GM21447 (cell line): ENCODE results near the gene KPNA2.
"Not testable (repeated sequence)": the region's sequence is repeated elsewhere in the genome, so short reads cannot be mapped to it uniquely, and the experiment has no call there.

Source experiments
- ATAC-seq: cut with Tn5 transposase; IDR thresholded peaks from one replicate; pipeline ENCODE4 v1.9.1; 2021; ENCODE audit not compliant: unreplicated experiment

KPNA2 gene

DNA sequence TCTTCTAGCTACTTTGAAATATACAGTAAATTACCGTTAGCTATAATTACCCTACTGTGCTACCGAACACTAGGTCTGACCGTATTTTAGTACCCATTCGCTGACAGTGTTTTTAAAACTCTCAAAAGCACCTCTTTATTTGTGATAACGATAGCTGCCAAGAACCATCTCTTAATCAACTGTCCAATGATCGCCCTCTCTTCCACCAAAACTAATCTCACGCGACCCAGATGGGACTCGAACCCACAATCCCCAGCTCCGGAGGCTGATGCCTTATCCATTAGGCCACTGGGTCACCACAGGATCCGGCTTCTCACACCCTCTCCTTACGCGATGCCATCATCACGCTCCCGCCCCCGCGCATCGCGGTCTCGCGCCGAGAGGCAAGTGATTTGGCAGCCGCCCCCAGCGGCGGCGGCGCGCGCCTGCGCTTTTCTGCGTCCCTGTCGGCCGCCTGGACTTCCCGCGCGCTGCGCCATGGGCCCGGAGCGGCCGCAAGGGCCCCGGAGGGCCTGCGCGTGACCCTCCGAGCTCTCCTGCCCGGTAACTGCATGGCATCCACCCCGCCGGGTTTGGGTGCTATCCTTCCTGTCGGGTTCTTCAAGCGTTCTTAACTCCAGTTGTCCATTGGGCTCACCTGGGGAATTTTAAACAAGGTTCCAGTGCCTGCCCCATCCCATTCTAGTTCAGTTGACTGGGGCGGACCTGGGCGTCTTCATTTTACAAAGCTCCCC, 15.7 kb upstream of the KPNA2 start:
- peak; percentile 92 for ATAC-seq

DNA sequence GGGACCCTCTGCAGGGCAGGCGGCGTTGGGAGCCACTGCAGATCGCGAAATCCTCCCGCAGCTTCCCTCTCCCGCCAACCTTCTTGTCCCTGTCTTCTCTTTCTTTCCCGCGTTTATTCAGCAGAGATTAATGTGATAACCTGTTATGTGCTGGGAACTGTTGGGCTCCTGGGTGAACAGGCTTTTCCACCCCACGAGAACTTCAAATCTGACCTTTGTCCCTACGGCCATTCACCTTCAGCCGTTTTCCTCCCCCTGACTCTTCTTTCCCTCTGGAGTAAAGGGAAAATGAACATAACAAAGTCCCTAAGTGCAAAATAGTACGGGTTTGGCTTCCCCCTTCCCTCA, 15.2 kb upstream of the KPNA2 start:
- ATAC-seq, result peak; percentile 17

DNA sequence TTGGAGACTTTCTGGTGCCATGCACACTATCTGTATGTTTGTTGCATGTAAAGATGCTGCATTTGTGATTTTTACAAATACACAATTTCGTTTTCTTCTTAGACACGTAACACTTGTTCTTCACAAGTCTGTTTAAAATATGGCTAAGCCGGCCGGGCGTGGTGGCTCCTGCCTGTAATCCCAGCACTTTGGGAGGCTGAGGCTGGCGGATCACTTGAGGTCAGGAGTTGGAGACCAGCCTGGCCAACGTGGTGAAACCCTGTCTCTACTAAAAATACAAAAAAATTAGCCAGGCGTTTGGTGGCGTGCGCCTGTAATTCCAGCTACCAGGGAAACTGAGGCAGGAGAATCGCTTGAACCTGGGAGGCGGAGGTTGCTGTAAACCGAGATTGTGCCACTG, 14.7 kb upstream of the KPNA2 start:
- ATAC-seq, result not testable (repeated sequence)

DNA sequence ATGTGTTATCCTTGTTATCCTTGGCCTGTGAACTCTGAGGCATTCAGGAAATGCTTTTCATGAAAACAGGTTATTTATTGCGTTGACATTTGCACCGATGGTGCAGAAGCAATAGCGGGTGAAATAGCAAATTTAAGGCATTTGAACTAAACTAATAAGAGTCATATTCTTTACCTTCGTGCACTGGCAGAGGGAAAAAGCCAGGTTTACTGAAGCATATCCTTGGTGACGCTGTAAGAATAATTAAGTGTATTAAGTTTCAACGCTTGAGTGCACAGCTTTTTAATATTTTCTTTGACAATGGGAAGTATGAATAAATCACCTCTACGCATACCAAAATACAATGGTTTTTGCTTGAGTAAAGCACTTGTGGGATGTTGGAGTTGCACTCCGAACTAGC, 13.6 kb upstream of the KPNA2 start:
- no peak for ATAC-seq

- not testable (repeated sequence) for ATAC-seq
Measured at GRCh38 chr17:68022547-68022946, 13.0 kb upstream of the KPNA2 start.

GRCh38 chr17:68029512-68030215, 5.9 kb upstream of the KPNA2 start:
- no peak for ATAC-seq

DNA sequence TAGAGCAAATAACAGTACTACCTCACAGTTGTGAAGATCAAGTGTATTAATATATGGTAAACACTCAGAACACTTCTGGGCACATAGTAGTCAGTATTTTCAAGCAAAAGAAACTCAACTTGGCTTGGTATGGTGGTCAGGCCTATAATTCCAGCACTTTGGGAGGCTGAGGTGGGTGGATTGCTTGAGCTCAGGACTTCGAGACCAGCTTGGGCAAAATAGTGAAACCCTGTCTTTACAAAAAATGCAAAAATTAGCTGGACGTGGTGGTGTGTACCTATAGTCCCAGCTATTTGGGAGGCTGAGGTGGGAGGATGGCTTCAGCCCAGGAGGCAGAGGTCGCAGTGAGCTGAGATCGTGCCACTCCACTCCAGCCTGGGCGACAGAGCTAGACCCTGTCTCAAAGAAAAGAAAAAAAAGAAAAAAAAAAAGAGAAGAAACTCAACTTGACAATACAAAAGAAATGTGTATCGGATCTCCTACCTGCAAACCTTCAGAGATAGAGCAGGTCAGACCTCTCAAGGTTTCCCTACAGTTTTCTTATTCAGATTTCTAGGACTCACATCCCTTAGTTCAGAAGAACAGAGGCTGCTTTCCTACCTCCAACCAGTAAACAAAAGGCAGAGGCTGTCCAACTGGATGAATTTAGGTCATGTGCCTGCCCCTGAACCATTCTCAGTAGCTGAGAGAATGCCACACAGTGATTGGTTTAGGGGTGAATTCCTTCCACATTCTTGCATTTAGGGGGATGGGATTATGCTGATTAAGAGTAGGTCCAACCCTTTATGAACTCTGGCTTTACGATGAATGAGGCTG, 1.7 kb upstream of the KPNA2 start:
- no peak for ATAC-seq

GRCh38 chr17:68034452-68034776, 1.1 kb upstream of the KPNA2 start:
- no peak for ATAC-seq

GRCh38 chr17:68035131-68035522, 408 bp upstream of the KPNA2 start:
- ATAC-seq, result peak; percentile 82

GRCh38 chr17:68036304-68037147, 991 bp downstream of the KPNA2 start:
- ATAC-seq, result no peak

- no peak for ATAC-seq
Measured at GRCh38 chr17:68047153-68047846, 11.8 kb downstream of the KPNA2 start.

GRCh38 chr17:68047890-68048542, 12.5 kb downstream of the KPNA2 start:
- not testable (repeated sequence) for ATAC-seq

DNA sequence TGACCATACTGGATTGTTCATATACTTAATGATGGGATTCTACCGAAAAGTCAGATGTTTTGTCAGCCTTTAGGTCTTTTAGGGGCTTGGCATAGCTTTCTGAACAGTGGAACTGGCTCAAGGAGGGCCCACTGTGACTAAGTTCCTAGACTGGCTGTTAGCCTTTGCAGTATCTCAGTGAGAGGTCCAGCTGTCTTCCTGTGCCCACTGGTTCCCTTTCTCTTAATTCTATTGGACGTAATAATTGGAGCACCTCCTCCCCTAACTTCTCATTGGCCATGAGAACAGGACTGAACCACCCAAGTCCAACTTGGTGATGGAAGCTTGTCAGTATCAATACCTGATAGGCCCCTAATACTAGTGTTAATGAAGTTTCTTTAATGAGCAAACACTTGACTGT, 13.5 kb downstream of the KPNA2 start:
- ATAC-seq, result no peak

GRCh38 chr17:68049812-68050437, 14.4 kb downstream of the KPNA2 start:
- not testable (repeated sequence) for ATAC-seq

DNA sequence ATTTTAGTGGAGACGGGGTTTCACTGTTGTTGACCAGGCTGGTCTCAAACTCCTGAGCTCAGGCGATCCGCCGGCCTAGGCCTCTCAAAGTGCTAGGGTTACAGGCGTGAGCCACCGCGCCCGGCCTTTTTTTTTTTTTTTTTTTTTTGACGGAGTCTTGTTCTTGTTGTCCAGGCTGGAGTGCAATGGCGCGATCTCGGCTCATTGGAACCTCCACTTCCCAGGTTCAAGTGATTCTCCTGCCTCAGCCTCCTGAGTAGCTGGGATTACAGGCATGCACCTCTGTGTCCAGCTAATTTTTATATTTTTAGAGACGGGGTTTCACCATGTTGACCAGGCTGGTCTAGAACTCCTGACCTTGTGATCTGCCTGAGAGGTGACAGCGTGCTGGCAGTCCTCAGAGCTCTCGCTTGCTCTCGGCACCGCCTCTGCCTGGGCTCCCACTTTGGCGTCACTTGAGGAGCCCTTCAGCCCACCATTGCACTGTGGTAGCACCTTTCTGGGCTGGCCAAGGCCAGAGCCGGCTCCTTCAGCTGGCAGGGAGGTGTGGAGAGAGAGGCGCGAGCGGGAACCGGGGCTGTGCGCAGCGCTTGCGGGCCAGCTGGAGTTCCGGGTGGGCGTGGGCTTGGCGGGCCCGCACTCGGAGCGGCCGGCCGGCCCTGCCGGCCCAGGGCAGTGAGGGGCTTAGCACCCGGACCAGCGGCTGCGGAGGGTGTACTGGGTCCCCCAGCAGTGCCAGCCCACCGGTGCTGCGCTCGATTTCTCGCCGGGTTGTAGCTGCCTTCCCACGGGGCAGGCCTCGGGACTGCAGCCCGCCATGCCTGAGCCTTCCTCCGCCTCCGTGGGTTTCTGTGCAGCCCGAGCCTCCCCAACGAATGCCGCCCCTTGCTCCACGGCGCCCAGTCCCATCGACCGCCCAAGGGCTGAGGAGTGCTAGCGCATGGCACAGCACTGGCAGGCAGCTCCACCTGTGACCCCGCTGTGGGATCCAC, 16.1 kb downstream of the KPNA2 start:
- not testable (repeated sequence) for ATAC-seq

DNA sequence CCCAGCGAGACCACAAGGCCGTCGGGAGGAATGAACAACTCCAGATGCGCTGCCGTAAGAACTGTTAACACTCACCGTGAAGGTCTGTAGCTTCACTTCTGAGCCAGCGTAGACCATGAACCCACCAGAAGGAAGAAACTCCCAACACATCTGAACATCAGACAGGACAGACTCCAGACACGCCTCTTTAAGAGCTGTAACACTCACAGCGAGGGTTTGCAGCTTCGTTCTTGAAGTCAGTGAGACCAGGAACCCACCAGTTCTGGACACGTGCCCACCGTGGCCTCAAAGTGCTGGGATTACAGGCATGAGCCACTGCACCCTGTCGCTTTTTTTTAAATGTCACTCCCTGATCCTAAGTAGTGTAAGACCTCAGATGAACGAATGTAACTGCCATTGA, 17.3 kb downstream of the KPNA2 start:
- no peak for ATAC-seq

DNA sequence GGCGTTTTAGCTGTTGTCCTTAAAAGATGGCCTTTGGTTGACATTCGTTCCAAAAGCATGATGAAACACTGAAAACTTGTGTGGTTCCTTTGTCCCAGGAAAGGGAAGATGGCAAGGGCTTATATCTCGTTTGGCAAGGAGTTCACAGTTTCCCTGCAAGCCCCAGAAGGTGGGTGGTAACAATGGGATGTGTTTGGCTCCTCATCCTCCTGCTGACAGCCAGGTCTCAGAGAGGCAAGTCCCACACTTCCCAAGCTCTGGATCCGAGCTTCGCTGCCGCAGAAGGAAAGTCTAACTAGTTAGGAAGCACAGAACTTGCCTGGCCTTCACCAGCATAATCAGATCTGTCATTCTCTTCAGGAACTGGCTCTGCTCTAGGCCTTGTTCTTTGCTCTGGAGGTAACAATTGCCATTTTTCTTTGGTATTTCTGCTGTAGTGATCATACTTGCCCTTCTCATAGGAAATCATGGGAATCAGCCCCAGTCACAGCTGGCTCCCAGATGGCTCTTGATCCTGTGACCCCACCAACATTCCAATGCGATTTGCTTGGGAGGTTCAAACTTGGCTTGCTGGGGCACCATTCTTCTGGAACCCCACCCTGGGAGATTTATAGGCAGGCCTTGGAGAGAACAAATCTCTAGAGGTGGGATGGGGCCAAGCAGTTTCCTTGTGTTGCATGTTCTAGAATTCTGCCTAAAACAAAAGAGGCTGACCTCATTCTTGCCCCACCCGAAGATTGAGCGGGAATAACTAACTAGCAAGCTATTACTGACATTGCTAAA, 17.9 kb downstream of the KPNA2 start:
- ATAC-seq, result no peak
